ENCODE results near the gene NLRP11.

- TF ChIP-seq CTCF (IDR thresholded peaks at IDR 0.05; ENCODE audit: low read length) (no peak), EZH2 (IDR thresholded peaks at IDR 0.05; ENCODE audit: borderline replicate concordance, low read length) (no peak)
These were observed 38.9 kb upstream of the NLRP11 start for GRCh38 chr19:55870736-55871135.
